SK-N-SH treated with all-trans-retinoic acid at 6 μM for 48 hours (cell line): ENCODE results near the gene PRPF4.

Experiments used
- ARNTL ChIP-seq: fragments of 450-650 bp; formaldehyde crosslinking; IDR thresholded peaks from 2 replicates; pipeline ENCODE4 v1.5.0; 2020; ENCODE audit warnings: low read depth, mild to moderate bottlenecking, moderate library complexity, borderline replicate concordance
- CSDC2 ChIP-seq: fragments of 250-450 bp; sonication (Bioruptor Pico); IDR thresholded peaks from 2 replicates; pipeline ENCODE4 v1.5.0; 2020; ENCODE audit warnings: mild to moderate bottlenecking, moderate library complexity
- OSR1 ChIP-seq: fragments of 250-450 bp; sonication (Bioruptor Pico); IDR thresholded peaks from 2 replicates; pipeline ENCODE4 v1.8.0; 2022; ENCODE audit warnings: moderate library complexity, mild to moderate bottlenecking, inconsistent platforms
- POU6F1 ChIP-seq: fragments of 250-450 bp; sonication (Bioruptor Pico); IDR thresholded peaks from 2 replicates; pipeline ENCODE4 v1.8.0; 2021; ENCODE audit warnings: low read depth, mild to moderate bottlenecking, moderate library complexity, borderline replicate concordance
- SNAI2 ChIP-seq: fragments of 250-450 bp; sonication (Bioruptor Pico); IDR thresholded peaks from 2 replicates; pipeline ENCODE4 v1.5.0; 2020; ENCODE audit warnings: mild to moderate bottlenecking, moderate library complexity
- ZC3H10 ChIP-seq: fragments of 250-450 bp; sonication (Bioruptor Pico); IDR thresholded peaks from 2 replicates; pipeline ENCODE4 v1.5.1; 2021; ENCODE audit warnings: mild to moderate bottlenecking, moderate library complexity
- ZFP3 ChIP-seq: fragments of 250-450 bp; sonication (Bioruptor Pico); IDR thresholded peaks from 2 replicates; pipeline ENCODE4 v1.5.0; 2020; ENCODE audit warnings: mild to moderate bottlenecking, moderate library complexity
- ZFP30 ChIP-seq: fragments of 450-650 bp; formaldehyde crosslinking; IDR thresholded peaks from 2 replicates; pipeline ENCODE4 v1.5.0; 2022; ENCODE audit warnings: mild to moderate bottlenecking, moderate library complexity
- TF ChIP-seq, protein P1 (sequence below): fragments of 250-450 bp; sonication (Bioruptor Pico); IDR thresholded peaks from 2 replicates; pipeline ENCODE4 v1.5.1; 2021; ENCODE audit warnings: mild to moderate bottlenecking, moderate library complexity
- TF ChIP-seq, protein P2 (sequence below): fragments of 250-450 bp; sonication (Bioruptor Pico); IDR thresholded peaks from 2 replicates; pipeline ENCODE4 v1.8.0; 2020; ENCODE audit warnings: mild to moderate bottlenecking, moderate library complexity, borderline replicate concordance

- TF ChIP-seq SNAI2 (no peak), ARNTL (CRISPR knock-in tag) (no peak), OSR1 (CRISPR knock-in tag) (no peak), ZFP30 (CRISPR knock-in tag) (no peak), POU6F1 (no peak), CSDC2 (CRISPR knock-in tag) (no peak), ZC3H10 (CRISPR knock-in tag) (no peak), ZFP3 (CRISPR knock-in tag) (no peak)
- TF ChIP-seq, protein P1, sequence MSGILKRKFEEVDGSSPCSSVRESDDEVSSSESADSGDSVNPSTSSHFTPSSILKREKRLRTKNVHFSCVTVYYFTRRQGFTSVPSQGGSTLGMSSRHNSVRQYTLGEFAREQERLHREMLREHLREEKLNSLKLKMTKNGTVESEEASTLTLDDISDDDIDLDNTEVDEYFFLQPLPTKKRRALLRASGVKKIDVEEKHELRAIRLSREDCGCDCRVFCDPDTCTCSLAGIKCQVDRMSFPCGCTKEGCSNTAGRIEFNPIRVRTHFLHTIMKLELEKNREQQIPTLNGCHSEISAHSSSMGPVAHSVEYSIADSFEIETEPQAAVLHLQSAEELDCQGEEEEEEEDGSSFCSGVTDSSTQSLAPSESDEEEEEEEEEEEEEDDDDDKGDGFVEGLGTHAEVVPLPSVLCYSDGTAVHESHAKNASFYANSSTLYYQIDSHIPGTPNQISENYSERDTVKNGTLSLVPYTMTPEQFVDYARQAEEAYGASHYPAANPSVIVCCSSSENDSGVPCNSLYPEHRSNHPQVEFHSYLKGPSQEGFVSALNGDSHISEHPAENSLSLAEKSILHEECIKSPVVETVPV (CRISPR knock-in tag) = no peak
- TF ChIP-seq, protein P2, sequence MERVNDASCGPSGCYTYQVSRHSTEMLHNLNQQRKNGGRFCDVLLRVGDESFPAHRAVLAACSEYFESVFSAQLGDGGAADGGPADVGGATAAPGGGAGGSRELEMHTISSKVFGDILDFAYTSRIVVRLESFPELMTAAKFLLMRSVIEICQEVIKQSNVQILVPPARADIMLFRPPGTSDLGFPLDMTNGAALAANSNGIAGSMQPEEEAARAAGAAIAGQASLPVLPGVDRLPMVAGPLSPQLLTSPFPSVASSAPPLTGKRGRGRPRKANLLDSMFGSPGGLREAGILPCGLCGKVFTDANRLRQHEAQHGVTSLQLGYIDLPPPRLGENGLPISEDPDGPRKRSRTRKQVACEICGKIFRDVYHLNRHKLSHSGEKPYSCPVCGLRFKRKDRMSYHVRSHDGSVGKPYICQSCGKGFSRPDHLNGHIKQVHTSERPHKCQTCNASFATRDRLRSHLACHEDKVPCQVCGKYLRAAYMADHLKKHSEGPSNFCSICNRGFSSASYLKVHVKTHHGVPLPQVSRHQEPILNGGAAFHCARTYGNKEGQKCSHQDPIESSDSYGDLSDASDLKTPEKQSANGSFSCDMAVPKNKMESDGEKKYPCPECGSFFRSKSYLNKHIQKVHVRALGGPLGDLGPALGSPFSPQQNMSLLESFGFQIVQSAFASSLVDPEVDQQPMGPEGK = no peak
Measured at GRCh38 chr9:113310538-113310937, 35.1 kb downstream of the PRPF4 start.
